ENCODE data around the gene SLC25A13. TPM values are rescaled to one million over a fixed set of nuclear protein-coding genes. Genes with fewer than 3 reads are reported as not detected.

Gene SLC25A13
- total and polyA plus RNA-seq, 3 donors from 2014 or later: 13.2 to 49.1 (median 35.4) TPM

DNA sequence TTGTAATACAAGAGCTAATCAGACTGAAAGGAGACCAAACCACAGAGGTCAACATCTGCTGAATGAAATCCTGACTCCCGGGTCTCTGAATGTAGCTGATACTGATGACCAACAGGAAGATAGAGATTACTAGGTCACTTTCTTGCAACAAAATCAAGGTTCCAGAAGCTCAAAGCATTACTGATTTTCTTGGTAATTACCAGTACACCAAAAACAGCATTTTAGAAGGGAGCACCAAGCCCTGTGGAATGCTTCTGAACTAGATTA lies 177.7 kb downstream of the SLC25A13 start:
- TF ChIP-seq, protein P1, sequence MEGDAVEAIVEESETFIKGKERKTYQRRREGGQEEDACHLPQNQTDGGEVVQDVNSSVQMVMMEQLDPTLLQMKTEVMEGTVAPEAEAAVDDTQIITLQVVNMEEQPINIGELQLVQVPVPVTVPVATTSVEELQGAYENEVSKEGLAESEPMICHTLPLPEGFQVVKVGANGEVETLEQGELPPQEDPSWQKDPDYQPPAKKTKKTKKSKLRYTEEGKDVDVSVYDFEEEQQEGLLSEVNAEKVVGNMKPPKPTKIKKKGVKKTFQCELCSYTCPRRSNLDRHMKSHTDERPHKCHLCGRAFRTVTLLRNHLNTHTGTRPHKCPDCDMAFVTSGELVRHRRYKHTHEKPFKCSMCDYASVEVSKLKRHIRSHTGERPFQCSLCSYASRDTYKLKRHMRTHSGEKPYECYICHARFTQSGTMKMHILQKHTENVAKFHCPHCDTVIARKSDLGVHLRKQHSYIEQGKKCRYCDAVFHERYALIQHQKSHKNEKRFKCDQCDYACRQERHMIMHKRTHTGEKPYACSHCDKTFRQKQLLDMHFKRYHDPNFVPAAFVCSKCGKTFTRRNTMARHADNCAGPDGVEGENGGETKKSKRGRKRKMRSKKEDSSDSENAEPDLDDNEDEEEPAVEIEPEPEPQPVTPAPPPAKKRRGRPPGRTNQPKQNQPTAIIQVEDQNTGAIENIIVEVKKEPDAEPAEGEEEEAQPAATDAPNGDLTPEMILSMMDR (IDR thresholded peaks at IDR 0.05): no peak
- TF ChIP-seq POLR2A (IDR thresholded peaks at IDR 0.05): no peak
- Histone ChIP-seq H3K27ac (no peak overlapping the region), H3K4me3 (no peak overlapping the region), H3K36me3 (ENCODE audit: low read depth, missing control alignments) (no peaks in the 10 kb centered on the region), H3K9me3 (no peaks in the 10 kb centered on the region), H3K27me3 (no peaks in the 10 kb centered on the region), H3K4me1 (no peaks in the 10 kb centered on the region)
- intact Hi-C loops (cut with DNase I; ENCODE audit: low total_unique reads): no loop called here
- 72 to 81% methylated on average over 1 of the region's 1 CpG for WGBS, 2 donors
- no peak for DNase-seq

DNA sequence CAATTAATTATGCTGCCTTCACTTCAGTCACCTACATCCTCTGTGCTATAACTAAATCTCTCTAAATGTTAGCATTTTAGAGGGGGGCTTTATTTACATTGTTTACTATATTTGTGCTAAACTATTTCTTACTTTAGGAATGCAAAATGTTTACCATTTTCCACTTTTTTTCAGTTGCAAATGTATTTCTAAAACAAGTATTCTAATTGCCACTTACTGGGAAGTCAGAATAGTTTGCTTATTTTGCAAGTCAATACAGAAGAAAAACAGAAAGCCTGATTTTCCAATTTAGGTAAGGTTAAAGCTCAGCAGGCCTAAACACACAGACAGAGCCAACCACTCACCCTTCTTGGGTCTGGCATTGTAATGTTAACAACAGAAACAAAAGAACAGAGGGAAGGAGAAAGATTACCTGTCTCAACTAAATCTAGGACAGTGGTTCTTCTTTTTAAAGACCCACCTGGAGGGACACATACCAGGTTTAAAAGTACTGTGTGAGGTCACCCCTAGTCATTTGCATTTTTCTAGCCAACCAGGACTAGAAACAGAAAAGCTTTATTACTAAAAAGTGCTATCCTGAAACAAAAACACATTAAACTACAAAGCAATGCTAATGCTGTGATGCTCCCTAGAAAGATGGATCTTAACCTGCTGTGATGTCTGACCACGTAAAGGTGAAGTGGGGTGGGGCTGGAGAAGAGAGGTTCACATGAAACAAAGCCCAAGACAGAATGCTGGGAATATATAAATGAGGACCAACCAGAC lies 178.2 kb downstream of the SLC25A13 start:
- H3K4me3 ChIP-seq: no peak overlapping the region
- no peaks in the 10 kb centered on the region for H3K36me3 ChIP-seq (ENCODE audit: low read depth, missing control alignments)
- H3K4me1 ChIP-seq: no peaks in the 10 kb centered on the region
- no peak for DNase-seq
- intact Hi-C loops (cut with DNase I; ENCODE audit: low total_unique reads): no loop called here
- H3K27me3 ChIP-seq: no peaks in the 10 kb centered on the region
- TF ChIP-seq POLR2A (IDR thresholded peaks at IDR 0.05): no peak
- H3K9me3 ChIP-seq: no peaks in the 10 kb centered on the region
- no peak overlapping the region for H3K27ac ChIP-seq
- 78 to 82% methylated on average over 1 of the region's 1 CpG for WGBS, 2 donors

DNA sequence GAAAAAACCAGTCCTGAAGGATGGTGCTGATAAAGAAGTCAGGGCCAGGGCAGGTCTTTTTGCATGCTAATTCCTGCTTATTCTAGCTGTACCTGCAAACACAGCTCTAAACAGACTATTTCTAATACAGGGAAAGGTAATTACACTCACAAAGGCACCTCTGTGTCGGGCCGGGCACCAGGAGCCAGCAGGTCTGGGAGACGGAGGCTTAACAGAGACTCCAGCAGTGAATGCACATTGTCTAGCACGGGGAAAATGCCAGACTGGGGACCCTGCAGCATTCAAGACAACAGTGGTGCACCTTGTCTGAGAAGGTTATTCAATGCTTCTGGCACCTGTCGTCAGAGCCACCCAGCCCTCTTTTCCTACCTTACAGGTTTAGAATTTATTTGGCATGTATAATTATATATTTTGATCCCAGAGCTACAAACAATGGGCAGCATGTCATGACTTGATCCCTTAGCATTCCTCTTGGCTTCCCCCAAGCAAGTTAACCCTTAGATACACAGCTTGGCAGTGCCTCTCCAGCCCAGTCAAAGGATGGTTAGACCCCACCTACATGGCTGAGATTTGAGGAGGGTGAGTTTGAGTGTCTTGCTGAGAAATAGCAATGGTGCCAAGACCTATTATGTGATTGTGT lies 185.2 kb downstream of the SLC25A13 start:
- Histone ChIP-seq H3K36me3 (ENCODE audit: low read depth, missing control alignments) (no peaks in the 10 kb centered on the region), H3K4me3 (no peak overlapping the region), H3K27ac (no peak overlapping the region), H3K4me1 (no peaks in the 10 kb centered on the region), H3K9me3 (no peaks in the 10 kb centered on the region), H3K27me3 (no peaks in the 10 kb centered on the region)
- TF ChIP-seq, protein P1 (IDR thresholded peaks at IDR 0.05): no peak
- TF ChIP-seq POLR2A (IDR thresholded peaks at IDR 0.05): no peak
- intact Hi-C loops (cut with DNase I; ENCODE audit: low total_unique reads): no loop called here
- 90 to 95% methylated on average over 5 of the region's 5 CpGs for WGBS, 2 donors
- no peak for DNase-seq

DNA sequence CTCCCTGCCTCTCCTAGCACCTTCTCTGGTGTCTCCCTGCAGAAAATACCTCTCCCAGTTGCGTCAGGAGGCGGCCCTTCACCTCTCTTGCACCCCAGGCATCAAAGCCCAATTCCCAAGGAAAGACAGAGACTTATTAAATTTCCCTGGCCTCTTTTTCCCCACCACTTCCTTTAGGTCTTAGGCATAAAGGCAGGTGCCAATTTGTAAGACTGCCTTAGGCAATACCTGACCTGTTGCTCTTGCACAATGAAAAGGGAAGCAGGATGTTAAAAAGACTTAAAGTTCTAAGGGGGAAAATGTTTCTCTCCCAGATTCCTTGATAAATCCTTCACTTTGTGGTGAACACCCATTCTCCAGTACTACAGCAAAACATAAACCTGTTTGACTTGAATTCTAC lies 186.7 kb downstream of the SLC25A13 start:
- Histone ChIP-seq H3K4me1 (no peaks in the 10 kb centered on the region), H3K27me3 (no peaks in the 10 kb centered on the region), H3K4me3 (no peak overlapping the region), H3K27ac (no peak overlapping the region), H3K9me3 (no peaks in the 10 kb centered on the region), H3K36me3 (ENCODE audit: low read depth, missing control alignments) (no peaks in the 10 kb centered on the region)
- intact Hi-C loops (cut with DNase I; ENCODE audit: low total_unique reads): no loop called here
- WGBS, 2 donors: 87 to 97% methylated on average over 2 of the region's 2 CpGs
- TF ChIP-seq POLR2A (IDR thresholded peaks at IDR 0.05): no peak
- TF ChIP-seq, protein P1 (IDR thresholded peaks at IDR 0.05): no peak
- no peak for DNase-seq

DNA sequence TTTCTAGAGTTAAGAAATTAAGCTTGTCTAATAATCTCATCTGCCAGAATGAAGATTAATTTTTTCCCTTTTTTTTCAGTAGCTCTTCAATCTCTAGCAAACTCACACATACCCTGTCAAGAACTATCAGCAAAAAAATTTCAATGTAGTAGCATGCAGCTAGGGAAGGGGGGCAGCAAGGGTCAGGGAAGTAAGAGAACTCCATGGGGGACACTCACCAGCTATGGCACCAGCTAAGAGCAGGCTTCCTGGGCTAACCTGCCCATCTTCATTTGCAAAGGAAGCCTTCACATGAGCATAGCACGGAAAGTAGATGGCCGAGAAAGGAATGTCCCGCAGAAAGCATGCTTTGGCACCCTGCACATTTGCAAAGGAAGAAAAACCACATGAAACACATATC lies 190.4 kb downstream of the SLC25A13 start:
- Histone ChIP-seq H3K27me3 (no peaks in the 10 kb centered on the region), H3K9me3 (no peaks in the 10 kb centered on the region), H3K36me3 (ENCODE audit: low read depth, missing control alignments) (no peaks in the 10 kb centered on the region), H3K27ac (no peak overlapping the region), H3K4me1 (no peaks in the 10 kb centered on the region), H3K4me3 (no peak overlapping the region)
- DNase-seq: no peak
- no peak for TF ChIP-seq POLR2A (IDR thresholded peaks at IDR 0.05)
- TF ChIP-seq, protein P1 (IDR thresholded peaks at IDR 0.05): no peak
- 59 to 60% methylated on average over 3 of the region's 3 CpGs for WGBS, 2 donors
- intact Hi-C loops (cut with DNase I; ENCODE audit: low total_unique reads): no loop called here

Data from testis (tissue), 3 donors.